NCI-H748 treated with DMSO at 0.1 percent for 48 hours (cell line): ENCODE results near the gene ABCC2.

Source experiments
- DNase-seq: peaks from one replicate; lab custom pipeline; 2025; lab: John Stamatoyannopoulos, UW

Gene ABCC2

DNA sequence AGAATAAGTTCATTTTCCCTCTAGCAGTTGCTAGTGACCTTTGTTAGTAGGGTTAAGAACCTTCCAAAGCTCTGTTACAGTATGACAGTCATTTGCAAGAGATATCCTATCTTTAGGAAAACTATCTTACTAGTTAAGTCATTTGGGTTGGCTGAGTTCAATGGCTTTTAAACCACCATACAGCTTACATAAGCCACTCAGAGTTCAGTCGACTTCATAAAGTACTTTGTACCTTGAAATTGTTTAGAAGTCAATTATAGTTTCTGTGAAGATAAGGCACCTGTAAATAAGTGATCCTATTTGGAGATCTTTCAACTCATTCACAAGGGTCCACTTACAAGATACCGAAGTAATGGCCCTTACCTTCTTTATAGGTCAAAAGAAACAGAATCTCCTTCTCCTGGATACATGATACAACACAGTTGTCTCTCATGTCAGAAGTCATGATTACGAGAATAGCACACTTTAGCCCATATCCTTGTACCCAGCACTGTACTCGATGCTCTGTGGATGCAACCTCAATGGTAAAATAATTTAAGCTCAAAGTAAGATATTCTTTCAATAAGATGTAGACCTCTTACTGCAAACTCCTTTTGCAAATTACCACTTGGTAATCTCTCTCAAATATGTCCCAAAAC, 11.9 kb upstream of the ABCC2 start:
- DNase-seq, result no peak

DNA sequence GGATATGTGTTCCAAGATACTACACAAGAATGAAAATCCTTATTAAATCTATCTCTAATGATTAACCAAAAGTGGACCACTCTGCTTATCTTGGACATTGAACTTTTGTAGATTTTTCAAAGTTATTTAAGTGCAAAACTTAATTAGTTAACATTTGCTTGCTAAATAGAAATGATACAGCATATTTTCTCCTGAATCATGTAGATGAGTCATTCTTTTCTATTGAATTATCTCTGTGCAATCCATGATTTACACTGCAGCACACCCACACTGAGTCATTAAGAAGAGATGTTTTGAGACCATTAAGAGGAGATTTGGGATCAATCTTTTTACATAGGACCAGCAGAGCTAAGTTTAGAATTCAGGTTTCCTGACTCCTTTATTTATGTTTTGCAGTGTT, 6.6 kb upstream of the ABCC2 start:
- DNase-seq, result no peak

DNA sequence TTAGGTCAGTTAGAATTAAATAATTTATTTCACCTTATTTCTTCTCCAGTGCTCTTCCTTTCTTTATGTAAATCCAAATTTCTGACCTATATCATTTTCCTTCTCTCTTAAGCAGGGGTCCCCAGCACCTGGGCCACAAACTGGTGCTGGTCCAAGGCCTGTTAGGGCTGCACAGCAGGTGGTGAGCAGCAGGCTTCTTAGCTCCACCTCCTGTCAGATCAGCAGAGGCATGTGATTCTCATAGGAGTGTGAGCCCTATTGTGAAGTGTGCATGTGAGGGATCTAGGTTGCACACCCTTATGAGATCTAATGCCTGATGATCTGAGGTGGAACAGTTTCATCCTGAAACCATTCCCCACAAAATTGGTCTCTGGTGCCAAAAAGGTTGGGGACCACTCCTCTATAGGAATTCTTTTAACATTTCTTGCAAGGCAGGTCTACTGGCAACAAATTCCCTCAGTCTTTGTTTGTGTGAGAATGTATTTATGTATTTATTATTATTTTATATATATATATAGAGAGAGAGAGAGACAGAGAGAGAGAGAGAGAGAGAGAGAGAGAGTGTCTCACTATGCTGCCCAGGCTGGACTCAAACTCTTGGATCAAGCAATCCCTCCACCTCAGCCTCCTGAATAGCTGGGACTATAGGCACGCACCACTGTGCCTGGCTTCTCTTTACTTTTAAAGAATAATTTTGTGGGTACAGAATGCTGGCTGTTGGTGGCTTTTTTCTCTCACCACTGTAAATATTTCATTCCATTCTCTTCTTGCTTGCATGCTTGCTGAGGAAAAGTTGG, 4.3 kb upstream of the ABCC2 start:
- no peak for DNase-seq

DNA sequence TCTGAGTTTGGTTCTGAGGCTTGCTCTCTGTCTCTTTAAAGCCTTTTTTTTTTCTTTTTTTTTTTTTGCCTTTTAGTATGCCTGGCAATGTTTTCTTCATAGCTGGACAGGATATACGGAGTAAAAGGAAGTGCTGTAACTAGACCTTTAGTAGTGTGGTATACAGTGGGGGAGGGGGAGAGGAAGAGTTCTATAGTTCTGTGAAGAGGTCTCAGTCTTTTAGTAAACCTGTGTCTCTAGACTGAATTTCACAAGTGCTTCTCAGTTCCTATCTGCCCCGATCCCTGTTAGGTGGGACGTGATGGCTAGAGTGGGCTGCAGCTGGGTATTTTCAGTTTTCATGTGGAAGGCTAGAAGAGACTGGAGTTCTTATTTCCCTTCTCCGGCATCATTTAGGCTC, 3.1 kb upstream of the ABCC2 start:
- no peak for DNase-seq

DNA sequence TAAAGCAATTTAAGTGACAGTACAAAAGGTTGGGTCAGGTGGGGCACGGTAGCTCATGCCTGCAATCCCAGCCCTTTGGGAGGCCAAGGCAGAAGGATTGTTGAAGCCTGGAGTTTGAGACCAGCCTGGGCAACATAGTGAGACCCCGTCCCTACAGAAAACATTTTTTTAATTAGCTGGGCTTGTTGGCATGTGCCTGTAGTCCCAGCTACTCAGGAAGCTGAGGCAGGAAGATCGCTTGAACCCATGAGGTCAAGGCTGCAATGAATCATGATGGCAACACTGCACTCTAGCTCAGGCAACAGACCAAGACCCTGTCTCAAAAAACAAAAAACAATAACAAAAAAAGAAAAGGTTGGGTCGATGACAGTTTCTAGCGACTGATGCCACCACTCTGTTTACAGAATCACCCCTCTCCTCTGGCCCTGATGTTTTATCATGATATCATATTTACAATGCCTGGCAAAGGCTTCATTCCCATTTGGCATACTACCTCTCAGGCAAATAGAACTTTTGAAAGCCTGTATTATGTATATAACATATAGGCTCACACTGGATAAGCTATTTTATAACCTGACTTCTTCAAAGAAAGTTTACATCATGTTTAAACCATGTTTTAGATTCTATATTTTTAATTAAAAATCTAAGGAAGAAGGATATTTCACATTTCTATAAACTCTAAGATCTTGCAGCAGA, 558 bp upstream of the ABCC2 start:
- DNase-seq, result no peak

DNA sequence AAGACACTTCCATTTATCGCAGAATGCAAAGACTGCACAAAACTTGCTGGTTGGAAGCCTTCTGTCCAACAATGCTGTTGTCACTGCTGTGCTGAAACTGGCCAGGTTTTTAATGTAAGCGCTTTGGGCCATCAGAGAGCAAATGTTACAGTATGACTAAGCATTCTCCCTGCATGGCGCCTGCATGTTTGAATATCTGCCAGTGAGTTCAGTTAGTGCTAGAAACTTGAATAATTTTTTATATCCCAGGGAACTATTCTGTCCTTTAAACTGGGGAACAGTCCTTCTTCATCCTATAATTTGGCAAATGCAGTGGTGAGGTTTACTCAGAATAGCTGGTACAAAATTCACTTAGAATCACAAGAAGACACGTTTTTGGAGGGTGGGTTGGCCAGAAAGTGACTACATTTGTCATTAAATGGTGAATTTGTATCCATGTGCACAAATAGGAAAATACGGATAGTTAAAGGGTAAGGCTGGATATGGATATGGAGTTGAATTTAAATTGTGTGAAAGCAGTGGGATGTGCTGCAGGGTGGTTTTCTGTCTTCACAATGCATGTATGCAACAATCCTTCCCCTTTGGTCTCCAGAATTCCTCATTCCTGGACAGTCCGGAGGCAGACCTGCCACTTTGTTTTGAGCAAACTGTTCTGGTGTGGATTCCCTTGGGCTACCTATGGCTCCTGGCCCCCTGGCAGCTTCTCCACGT, 1.7 kb downstream of the ABCC2 start:
- no peak for DNase-seq

DNA sequence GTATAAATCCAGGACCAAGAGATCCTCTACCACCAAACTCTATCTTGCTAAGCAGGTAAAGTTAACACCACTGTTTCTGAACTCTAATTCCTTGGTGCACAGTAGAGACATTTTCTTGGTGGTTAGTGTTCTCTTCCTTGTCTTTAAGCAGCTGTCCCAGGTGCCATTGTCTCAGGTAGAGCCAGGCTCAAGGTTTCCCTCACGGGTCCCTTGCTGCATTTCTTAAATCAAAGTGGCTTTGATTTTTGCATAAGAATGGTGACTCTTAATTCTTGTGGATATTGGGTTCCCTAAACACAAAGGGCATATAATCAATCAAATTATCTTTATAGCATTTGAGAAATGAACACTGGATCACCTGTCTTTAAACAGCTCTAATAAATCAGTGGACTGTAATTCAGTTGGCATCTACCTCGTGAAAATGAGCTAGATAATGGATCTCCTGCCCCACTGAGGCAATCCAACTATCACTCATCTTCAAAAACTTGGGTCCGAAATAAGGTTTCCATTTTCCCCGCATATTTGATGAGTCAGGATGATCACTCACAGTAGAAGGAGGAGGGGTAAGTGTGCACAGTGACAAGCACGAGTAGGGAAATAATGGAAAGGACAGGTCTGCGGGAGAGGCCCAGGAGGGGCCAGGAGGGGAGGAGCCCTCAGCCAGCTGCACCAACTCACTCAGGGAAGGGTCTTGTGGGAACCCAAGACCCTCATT, 2.4 kb downstream of the ABCC2 start:
- no peak for DNase-seq

DNA sequence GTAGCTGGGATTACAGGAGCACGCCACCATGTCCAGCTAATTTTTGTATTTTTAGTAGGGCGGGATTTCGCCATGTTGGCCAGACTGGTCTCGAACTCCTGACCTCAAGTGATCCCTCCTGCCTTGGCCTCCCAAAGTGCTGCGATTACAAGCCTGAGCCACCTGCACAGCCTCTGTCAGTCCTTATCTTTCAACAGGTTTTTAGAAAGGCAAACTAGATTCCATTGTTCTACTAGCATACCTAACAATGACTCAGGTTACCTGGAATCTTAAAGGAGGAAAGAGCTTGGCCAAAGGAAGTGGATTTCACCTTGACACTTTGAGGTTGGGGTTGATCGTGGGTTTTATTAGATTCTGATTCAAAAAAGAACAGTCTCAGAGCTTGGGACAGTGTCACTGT, 3.2 kb downstream of the ABCC2 start:
- DNase-seq, result no peak

DNA sequence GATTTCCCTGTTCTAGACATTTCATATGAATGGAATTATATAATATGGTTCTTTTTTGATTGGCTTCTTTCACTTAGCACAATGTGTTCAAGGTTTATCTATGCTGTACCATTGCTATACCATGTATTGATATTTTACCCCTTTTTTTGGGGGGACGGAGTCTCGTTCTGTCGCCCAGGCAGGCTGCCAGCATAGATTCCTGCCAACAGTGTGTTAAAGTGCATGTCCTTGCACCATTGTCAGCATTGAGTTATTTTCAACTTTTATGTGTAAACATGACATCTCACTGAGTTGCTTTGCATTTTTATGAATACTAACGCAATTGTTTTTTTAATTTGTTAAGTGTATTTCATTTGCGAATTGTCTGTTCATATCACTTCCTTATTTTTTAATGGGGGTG, 4.9 kb downstream of the ABCC2 start:
- no peak for DNase-seq

DNA sequence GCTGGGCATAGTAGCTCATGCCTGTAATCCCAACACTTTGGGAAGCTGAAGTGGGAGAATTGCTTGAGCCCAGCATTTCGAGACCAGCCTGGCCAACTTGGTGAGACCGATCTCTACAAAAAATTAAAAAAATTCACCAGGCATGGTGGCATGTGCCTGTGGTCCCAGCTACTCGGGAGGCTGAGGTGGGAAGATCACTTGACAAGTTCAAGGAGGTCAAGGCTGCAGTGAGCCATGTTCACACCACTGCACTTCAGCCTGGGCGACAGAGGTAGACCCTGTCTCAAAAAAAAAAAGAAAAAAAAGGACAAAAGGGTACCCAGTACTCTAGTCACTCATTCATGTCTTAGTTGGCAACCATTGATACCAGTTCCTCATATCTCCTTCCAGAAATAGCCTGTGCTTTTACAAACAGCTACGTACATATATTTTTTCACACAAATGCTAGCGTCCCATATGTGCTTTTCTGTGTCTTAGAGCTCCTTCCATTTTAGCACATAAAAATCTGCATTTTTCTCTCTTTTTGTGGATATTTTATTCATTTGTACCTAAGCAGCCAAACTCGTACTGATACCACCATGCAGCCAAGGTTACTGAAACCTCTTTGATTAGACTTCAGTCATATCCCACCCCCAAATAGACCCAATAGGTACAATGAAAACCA, 5.5 kb downstream of the ABCC2 start:
- no peak for DNase-seq

DNA sequence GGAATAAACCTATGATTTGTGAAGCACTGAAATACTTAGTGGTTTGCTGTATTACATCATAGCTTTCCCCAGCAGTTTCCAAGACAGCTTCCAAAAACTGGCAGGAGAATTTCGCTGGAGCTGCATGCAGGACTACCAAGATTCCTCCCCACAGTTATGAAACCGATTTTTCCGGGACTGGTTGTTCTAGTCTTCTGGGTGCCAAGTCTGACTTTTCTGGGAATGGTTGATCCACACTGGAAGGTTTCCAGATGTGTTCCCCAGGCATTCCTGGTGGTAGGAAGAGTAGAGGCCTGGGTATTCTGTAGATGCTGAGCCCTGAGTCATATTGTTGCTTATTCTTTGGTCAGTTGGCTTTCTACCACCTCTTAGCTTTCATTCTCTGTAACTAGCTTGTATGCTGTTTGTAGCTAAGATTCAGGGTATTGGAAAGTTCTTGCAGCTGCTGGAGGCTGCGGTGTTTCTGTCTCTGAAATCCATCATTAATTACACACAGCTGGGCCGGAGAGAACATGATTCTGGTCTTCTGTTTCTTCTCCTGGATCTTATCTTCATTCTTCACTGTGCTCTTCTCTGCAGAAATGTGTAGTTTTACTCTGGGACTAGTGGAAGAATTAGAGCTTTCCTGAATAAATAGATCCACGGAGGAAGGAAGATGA, 6.3 kb downstream of the ABCC2 start:
- DNase-seq, result no peak

DNA sequence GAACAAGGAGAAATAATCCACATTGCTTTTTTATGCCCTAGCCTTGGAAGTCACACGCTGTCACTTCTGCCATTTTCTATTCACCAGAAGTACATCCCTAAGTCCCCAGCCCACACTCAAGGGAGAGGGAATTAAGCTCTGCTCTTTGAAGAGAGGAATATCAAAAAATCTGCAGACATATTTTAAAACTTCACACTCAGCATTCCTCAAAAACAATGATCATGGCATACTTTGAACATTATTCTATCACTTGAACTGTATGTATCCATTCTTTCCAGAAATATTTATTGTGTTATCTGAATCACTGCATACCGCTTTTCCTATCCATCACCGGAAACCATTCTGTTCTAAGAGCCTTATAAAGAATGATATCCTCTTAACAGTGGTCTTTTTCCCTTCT, 9.4 kb downstream of the ABCC2 start:
- DNase-seq, result no peak

DNA sequence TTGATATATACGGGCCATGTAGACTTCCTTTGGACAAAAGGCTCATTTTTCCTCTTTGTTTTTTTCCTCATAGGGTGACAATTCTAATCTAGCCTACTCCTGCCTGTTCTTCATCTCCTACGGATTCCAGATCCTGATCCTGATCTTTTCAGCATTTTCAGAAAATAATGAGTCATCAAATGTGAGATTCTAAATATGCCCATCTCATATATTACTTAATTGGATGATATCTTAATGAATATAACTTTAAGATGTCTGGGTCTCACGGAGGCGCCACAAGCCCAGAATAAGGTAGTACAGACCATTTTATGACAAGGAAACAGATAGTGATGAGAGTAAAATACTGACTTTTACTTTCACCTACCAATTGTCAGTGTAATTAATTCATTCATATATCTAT, 11.4 kb downstream of the ABCC2 start:
- no peak for DNase-seq

DNA sequence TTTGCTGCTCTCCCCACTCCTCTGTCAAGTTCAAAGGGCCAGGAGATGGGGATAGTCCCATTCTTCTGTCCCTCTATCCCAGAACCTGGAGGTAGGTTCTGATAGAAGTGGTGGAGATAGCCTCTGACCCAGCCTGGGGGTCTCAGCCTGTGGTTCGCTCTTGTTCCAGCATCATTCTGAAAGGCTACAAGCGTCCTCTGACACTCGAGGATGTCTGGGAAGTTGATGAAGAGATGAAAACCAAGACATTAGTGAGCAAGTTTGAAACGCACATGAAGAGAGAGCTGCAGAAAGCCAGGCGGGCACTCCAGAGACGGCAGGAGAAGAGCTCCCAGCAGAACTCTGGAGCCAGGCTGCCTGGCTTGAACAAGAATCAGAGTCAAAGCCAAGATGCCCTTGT, 14.5 kb downstream of the ABCC2 start:
- DNase-seq, result no peak

DNA sequence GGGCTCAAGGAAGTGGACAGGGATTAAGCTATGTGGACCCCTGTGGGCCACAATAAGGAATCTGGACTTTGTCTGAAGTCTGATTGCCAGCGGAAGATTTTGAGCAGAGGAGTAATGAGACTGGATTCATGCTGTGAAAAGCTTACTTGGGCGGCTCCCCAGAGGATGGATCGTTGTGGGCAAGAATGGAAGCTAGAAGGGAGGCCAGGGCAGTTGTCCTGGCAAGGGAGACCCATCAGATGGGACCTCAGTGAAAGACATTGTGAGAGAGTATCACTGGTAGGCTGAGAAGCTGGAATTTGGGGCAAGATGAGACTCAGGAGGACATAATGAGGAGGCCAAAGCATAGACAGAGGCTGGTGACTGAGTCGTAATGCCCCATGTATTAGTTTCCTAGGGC, 15.6 kb downstream of the ABCC2 start:
- DNase-seq, result no peak

DNA sequence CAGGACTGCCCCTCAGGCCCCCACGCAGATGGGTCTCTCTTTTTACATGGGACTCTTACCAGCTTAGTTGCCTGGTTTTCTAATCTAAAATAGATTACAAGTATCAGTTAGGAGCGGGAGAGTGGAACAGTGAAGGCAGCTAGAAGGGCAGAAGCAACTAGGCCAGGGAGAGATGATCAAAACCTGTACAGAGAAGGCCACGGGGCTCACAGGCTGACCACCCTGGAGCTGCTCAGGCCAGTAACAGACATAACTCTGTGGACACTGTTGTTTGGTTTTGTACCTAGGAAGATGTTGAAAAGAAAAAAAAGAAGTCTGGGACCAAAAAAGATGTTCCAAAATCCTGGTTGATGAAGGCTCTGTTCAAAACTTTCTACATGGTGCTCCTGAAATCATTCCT, 16.5 kb downstream of the ABCC2 start:
- DNase-seq, result no peak

DNA sequence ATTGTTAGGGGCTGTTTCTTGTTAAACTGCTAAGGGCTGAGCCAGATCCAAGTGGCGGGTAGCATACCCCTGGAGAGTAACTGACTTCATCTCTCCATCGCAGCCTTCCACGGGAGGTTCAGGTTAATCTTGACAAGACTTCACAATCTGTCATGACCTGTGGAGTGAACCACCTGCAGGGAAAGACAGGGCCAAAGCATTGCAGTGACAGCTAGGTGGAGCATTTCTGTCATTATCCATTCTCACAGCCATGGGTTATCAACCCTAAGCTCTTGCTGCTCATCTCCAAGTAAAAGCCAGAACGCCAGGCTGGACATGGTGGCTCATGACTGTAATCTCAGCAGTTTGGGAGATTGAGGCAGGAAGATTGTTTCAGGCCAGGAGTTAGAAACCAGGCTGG, 17.2 kb downstream of the ABCC2 start:
- no peak for DNase-seq

DNA sequence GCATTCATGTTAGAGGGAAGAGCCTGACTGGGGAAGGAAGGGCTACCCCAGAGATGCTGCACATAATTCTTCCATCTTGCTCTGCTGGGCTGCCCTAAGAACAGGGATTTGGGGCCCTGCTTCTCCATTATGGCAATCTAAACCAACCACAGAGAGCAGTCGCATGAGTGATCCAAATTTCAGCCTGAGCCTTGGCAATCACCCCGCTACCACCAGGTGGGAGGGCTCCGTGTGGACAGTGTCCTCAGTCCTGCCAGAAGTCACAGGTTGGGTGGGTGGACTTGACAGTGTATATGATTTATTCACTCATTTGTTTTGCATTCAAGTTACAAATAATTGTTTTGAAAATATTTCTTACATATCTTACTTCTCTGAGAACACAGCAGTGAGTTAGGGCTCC, 22.0 kb downstream of the ABCC2 start:
- DNase-seq, result no peak

DNA sequence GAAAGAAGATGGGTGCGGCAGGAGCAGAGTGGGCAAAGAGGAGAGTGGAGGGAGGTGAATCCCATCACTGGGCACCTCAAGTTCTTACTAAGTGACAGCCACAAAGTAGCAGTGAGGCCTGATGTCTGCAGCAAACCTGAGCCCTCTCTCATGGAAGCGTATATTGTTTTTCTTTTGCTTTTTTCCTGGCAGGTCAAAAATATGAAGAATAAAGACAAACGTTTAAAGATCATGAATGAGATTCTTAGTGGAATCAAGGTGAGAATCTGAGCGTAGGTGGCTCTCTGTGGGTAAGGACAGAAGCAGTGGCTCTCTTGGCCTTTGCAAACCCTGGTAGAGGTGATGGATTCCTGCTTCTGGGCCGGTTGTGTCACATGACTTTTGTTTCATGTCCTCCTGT, 22.8 kb downstream of the ABCC2 start:
- no peak for DNase-seq

DNA sequence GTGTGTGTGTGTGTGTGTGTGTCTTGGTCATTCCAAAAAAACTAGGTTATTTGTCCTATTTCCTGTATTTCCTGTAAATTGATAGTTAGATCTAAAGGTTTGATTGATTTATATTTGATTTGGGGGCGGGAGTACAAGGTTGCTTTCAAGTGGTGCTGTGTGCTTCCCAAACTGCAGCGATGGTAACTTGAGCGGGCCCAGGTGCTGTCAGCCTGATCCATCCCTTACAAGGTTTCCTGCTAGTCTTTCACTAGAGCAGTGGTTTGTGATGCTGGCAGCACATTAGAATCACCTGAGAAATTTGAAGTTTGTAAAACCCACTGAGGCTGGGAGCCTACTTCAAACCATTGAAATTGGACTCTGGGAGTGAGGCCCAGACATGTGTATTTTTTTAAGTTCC, 23.7 kb downstream of the ABCC2 start:
- DNase-seq, result no peak

DNA sequence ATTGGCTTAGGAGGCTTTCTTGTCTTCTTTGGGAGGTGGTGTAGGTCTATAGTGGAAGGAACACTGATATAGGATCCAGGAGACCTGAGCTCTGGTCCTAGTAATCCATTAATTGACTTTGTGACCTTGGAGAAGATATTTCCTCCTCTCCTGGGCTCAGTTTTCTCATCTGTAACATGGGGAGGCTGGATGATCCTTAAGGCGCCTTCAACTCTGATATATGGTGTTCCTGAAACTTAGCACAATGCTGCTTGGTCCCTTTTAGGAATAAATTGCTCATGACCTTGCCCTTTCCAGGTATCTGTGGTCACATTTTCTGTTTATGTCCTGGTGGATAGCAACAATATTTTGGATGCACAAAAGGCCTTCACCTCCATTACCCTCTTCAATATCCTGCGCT, 25.3 kb downstream of the ABCC2 start:
- no peak for DNase-seq
